ENCODE measurements around the gene TIGAR.

The TIGAR gene

DNA sequence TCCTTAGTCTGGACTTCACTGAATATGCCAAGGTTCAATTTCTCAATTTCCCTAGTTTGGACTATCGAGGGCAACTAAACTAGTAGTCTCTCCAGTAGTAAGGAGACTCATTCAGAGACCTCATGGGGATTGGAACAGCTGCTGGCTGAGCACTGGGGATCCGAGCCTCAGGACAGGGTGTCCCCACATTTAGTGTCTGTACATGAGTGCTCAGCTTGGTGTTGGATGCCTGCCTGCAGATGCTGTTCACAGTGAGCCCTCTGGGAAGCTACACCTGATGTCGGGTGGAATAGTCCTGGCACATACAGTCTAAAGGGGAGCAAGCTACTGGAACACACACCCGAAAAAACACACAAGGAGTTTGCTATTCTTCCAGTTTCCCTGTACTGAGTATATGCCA, 59.3 kb downstream of the TIGAR start:
- no peak for DNase-seq

DNA sequence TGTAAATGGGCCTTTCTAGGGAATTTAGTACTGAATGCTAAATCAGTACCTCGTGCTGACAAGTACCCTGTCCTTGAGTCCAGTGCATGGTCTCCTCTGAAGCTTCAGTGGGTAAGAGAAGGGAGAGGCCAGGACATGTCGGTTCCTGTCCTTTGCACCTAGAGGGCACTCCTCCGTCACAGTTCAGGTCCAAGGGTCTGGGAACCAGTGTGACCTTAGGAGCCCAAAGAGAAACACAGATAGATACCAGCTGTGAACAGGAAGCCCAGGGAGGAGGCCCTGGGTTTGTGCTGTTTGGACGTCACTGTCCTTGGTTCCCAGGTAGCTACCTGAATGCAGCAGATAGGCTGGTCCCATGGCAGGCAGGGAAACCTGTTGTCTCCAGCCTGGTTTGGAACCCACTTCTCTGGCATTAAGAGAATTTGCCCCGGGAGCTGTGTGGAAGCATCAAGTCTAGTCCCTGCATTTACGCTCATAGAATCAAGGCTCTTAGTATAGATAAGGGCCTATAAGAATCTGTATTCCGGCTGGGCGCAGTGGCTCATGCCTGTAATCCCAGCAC, 62.4 kb downstream of the TIGAR start:
- no peak for DNase-seq

DNA sequence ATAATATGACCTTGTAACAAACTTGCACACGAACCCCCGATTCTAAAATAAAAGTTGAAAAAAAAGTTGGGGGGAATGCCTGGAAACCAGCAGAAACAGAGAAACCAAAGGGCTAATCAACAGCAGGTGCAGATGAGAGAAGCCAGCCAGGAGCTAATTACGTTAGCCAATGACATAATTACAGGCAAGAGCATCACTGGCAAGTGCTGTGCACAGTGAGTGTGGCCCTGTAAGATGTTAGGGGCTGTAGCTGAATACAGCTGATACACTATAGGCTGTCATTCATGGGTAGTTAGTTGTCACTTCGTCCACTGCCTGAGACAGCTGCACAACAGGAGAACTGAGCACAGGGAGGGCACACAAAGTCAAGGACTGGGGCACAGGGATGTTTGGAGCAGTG, 65.8 kb downstream of the TIGAR start:
- DNase-seq = no peak

DNA sequence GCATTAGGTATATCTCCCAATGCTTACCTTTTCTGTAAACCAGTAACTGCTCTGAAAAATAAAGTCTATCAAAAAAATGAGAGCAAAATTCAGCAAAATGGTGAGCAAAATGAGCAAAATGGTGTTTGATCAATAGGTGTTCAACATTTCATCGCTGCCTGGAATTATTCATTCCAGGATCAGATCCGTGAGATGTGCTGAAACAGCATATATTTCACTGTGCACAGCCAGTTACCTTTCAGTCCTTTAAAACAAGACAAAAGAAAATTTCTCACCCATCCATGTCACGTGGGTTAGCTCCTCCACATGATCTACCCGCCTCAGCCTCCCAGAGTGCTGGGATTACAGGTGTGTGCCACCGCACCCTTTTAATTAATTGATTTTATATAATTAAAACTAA, 66.6 kb downstream of the TIGAR start:
- no peak for DNase-seq

DNA sequence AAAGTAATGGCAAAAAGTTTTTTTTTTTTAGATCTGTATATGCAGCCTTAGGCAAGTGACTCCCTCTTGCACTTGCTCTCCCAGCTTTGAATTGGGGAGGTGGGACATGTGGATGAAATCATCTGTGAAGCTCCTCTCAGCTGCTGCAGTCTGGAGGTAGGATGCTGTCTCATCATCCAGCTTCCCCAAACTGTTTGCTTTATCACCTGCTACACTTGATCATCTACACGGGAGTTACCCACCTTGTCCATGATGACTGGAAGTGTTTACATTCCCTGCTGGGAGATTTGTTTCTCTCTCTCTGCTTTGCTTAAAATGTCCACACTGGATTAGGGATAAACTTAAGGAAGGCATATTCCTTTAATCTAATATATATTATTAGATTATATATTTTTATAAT, 67.0 kb downstream of the TIGAR start:
- no peak for DNase-seq

DNA sequence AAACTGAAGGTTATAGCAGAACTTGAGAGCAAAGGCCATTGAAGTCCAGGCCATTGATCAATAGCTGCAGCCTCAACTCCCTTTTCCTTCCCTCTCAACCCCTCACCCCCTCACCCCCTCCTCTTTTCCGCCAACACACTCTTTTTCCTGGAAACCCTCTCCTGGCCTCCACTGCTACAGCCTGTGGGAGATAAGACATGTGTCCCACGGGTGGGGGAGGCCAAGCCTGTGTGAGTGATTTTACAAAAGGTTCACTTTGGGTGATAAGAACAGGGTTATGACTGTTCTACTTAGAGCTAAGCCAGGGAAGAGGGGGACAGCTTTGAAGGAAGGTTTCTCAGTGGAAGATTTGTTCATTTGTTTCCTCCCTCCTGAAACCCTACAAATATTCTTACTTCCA, 67.6 kb downstream of the TIGAR start:
- no peak for DNase-seq

DNA sequence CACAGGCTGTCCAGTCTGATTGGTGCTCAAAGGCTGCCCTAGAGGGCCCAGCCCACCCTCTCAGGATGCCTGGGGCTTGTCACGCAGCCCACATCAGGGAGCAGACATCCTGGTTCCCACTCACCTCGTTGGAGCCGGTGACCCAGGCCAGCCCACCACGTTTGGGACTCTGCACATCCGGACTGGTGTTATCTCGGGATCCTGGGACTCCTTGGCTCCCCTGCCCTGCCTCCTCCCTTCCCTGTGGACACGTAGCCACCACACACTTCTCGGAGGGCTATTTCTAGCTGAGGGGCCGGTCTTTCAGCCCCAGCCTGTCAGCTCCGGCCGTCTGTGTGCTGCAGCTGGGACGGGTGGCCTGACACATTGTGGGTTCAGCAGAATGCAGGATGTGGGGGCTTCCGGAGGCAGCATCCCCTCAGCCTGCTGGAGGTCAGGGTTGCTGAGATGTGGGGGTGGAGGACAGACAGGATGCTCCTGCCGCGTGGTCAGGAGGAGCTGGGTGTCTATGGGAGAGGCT, 71.3 kb downstream of the TIGAR start:
- no peak for DNase-seq

DNA sequence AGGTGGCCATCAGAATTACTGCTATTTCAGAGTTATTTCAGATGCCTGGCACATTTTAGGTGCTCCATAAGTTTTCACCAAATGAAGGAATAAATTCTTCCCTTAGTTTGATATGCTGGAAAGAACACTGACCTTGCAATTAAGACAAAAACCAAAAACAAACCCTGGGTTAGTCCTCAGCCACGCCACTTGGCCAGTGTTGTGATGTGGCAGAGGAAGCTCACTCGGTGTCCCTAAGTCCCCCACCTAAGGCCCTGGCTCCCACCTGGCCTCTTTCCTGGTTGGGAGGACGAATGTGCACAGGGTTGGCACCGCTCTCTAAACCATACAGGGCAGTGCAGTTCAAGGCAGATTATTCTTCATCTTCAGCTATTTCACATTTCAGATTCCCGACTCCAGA, 72.2 kb downstream of the TIGAR start:
- no peak for DNase-seq

DNA sequence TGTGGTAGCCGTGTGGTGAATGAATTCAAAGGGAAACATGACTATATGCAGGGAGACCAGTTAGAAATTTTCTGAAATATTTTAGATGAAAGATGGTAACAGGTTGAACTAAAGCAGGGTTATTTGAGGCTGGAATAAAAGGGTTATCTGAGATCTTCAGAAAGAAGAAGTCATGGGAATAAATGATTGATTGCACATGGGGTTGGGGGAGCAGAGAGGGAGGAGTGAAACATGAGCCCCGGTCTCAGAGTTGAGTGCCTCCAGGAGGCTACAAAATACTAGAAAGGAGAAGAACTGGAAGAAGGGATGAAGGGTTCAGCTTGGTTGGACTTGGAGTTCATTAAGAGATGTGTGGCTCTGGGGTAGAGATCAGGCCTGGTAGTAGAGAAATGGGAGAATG, 74.8 kb downstream of the TIGAR start:
- DNase-seq = no peak

DNA sequence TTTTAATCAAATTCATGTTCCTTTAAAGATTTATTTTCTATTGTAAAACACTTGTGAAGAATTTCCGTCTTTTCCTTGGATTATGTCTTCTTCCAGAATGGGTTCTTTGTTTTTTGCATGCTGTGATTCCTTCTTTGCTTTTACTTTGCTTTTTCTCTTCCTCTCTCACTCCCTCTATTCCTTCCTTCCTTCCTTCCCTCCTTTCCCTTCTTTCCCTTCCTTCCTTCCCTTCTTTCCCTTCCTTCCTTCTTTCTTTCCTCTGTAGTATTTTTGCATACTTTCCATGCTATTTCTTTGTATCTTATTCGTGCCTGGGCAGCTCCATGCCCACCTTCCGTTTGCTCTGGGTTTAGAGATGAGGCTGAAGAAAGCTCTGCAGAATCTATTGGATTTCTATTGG, 80.1 kb downstream of the TIGAR start:
- no peak for DNase-seq

DNA sequence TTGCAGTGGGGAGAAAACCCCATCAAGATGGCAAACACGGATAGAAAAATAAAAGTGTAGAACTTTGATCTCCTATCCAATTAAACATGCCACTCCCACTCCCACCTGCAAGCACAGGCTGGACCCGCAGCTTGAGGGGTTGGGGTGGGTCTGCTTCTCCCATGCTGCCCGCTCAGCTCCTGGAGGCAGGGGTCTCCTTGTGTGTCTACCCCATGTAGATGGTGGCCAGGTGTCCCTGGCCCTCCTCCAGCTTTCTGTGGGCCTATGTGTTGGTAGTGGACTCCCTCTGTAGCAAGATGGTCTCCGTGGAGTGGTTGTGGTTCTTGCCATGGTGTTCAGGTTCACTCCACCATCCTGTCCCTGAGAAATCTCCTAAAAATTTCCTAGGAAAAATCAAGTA, 82.0 kb downstream of the TIGAR start:
- DNase-seq = no peak

All from DMS153 (cell line).